Measurements from ENCODE around the gene VWA1.
A peak's percentile ranks its signal among the peaks of the same experiment; 100 is the strongest.
"Not testable (repeated sequence)": the region's sequence is repeated elsewhere in the genome, so short reads cannot be mapped to it uniquely, and the experiment has no call there.

The VWA1 gene

GRCh38 chr1:1455366-1455884 is 19.9 kb downstream of the VWA1 start:
- H3K4me3 ChIP-seq (ENCODE audit: low read depth, low read length) = no peak overlapping the region

DNA sequence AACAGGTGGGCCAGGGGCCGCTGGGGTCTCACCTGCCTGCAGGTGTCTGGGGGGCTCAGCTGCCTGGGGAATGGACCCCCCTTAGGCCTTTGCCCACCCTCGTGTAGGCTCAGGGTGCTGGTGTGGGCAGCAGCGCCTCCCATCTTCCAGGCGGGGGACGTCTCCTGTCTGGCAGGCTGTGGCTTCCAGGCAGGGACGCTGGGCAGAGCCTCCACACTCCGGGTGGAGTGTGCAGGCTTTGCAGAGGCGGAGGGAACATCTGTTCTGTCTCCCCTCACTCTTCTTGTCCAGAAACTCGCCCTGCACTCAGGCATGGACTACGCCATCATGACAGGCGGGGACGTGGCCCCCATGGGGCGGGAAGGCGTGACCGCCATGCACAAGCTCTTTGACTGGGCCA is 20.4 kb downstream of the VWA1 start:
- not testable (repeated sequence) for H3K4me3 ChIP-seq (ENCODE audit: low read depth, low read length)

- not testable (repeated sequence) for H3K4me3 ChIP-seq (ENCODE audit: low read depth, low read length)
These were observed 21.3 kb downstream of the VWA1 start for GRCh38 chr1:1456683-1457255.

GRCh38 chr1:1459156-1459555 is 23.7 kb downstream of the VWA1 start:
- H3K4me3 ChIP-seq (ENCODE audit: low read depth, low read length) = not testable (repeated sequence)

DNA sequence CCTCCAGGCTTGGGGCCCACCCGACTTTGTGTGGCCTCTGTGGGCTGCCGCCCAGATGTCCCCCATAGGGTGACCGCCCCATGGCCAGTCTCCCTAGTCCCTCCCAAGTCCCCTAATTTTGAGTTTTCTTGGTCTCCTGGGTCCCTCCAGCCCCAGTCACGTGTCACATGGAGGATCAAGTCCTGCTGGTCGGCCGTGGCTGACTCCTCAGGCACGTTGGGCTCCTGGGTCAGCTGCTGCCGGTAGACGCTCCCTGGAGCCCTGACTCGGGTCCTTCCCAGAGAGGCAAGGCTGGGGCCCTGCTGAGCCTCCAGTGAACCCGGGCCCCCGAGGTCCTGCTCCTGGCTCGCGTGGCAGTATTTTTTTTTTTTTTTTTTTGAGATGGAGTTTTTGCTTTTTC is 24.2 kb downstream of the VWA1 start:
- not testable (repeated sequence) for H3K4me3 ChIP-seq (ENCODE audit: low read depth, low read length)

DNA sequence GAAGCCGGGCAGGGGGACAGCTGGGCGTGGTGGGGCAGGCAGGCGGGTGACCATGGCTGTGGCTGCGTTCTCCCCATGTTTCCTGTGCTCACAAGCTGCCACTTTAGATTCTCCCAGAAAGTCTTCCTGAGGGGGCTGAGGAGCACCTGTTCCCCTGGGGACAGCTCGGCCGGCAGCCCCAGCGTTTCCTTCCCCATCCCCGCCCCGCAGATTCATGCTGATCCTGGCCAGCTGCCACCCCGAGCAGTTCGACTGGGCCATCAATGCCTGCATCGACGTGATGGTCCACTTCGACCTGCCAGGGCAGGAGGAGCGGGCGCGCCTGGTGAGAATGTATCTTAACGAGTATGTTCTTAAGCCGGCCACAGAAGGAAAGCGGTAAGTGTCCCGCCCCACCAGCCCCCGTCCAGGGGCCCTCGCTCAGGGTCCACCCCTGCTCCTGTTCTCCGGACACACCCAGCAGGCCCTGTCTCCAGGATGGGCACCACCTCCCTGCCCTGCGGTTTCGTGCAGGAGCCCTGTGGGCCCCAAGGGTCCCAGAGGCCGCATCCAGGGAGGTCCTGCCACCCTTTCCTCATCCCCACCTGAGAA is 25.1 kb downstream of the VWA1 start:
- no peak overlapping the region for H3K4me3 ChIP-seq (ENCODE audit: low read depth, low read length)

DNA sequence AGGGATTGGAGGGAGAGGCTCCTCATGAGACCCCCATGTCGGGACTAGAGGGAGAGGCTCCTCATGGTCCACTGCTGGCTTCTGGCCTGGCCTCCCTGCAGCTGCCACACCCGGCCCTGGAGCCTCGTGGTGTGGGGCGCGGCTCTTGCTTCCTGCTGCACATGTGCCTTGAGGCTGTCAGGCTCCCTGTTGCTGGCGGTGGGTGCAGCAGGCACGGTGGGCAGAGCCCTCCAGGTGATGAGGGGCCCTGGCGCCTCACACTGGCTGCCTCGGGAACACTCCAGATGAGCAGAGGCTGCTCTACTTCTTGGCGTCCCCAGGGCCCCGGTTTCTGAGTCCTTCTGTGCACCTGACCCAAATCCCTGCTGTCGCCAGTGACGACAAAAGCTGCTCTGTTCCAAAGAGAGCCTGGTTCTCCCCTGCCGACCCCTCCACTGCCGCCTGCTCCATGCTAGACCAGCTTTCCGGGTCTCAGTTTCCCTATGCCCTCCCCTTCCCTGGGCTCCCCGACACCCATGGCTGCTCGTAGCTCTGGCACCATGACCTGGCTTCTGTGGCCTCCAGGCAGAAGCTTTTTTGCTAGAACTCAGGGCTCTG is 26.3 kb downstream of the VWA1 start:
- H3K4me3 ChIP-seq (ENCODE audit: low read depth, low read length) = no peak overlapping the region

DNA sequence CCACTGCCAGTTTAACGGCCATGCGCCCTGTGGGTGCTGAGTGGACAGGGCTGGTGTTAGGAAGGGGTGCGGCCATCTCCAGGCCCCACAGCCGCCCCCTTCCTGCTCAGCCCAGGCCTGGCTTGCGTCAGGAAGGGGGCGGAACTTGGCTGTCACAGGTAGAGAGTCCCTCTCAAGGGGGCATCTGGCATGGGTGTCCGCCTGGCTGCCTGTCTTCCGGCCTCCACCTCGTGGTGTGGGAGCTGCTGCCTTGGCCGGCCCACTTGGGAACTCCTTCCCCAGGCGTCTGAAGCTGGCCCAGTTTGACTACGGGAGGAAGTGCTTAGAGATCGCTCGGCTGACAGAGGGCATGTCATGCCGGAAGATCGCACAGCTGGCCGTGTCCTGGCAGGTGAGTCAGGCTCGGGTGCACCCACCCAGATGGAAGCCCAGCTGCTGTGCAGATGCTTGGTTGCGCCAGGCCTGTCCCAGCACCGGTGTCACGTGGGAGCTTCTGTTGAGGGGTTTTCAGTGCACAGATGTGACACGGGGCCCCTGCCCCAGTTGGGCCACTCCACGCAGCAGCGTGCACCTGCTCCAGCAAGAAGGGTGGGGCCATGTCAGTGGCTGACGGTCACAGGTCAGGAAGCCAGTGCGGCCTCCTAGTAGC is 27.0 kb downstream of the VWA1 start:
- H3K4me3 ChIP-seq (ENCODE audit: low read depth, low read length) = no peak overlapping the region

DNA sequence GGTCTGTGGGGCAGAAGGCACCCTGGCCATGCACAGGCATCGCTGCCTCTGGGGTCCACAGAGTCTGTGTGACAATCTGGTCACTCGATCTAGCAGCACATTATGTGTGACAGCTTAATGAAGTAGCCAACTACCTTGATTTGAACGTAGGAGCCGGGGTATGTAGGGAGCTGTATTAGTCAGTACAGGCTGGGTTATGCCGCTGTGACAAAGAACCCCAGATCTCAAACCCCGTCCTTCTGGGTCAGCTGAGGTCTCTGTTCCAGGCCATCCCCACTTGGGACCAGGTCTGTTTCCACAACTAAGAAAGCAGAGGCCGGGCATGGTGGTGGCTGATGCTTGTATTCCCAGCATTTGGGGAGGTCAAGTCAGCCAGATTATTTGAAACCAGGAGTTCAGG is 27.8 kb downstream of the VWA1 start:
- H3K4me3 ChIP-seq (ENCODE audit: low read depth, low read length) = no peak overlapping the region

GRCh38 chr1:1468196-1468985 is 32.9 kb downstream of the VWA1 start:
- H3K4me3 ChIP-seq (ENCODE audit: low read depth, low read length) = not testable (repeated sequence)

GRCh38 chr1:1470626-1471388 is 35.3 kb downstream of the VWA1 start:
- peak overlapping the region; percentile 93 for H3K4me3 ChIP-seq (ENCODE audit: low read depth, low read length)

DNA sequence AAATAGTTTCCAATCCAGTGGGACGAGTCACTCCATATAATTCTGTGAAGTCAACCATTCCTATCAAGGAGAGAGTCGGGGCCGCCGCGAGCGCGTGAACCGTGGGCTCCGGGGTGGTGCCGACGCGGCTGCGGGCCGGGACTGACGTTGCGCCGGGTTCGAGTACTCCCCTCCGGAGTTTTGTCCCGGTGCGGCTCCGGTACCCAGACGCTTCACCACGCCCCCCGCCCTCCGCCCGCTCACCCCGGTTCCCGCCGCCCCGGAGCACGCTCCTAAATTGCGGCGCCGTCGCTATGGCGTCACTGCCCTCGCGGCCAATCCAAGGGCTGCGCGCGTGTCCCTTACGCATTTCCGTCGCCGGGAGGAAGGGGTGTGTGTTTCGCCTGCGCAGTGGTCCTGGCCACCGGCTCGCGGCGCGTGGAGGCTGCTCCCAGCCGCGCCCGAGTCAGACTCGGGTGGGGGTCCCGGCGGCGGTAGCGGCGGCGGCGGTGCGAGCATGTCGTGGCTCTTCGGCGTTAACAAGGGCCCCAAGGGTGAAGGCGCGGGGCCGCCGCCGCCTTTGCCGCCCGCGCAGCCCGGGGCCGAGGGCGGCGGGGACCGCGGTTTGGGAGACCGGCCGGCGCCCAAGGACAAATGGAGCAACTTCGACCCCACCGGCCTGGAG is 36.0 kb downstream of the VWA1 start, which contains the start of gene ATAD3B:
ATAD3B (plus strand) TSS at position 377 of the 664 bp plus-strand sequence; CDS start at position 497, 120 bp downstream.
- H3K4me3 ChIP-seq (ENCODE audit: low read depth, low read length) = peak within 1 kb of the TSS; percentile 93

DNA sequence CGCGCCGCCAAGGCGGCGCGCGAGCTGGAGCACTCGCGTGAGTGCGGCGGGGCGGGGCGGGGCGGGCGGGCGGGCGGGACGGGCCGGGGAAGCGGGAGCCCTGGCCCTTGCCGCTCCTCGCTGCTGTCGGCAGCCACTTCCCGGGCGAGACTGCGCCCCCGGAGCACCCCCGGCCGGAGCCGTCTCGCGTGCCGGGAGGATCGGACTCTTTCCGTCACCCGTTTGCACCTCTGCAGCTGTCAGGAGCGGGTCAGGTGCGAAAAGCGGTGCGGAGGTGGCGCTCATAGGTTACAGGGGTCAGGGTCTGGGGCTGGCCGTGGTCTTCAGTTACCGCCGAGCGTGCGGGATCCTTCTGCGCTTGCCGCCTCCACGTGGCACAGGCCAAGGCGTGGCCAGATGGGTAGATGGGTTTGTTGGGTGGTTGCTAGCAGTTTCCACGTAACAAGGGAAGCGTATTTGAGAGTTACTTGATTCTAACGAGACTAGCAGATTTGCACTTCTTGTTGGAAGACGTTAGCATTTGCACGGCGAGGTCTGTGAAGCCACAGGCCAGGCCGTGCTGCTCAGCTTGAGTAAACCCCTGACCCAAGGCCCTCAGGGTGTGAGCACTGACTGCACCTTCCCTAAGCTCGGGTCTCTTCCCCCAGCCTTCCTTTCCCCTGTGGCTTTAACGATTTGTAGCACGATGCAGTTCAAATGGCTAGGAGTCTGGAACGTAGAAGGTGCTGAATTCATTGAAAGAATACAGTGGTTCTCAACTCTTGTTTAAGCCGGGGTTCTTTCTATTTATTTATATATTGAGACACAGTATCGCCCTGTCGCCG is 36.8 kb downstream of the VWA1 start:
- peak overlapping the region; percentile 61 for H3K4me3 ChIP-seq (ENCODE audit: low read depth, low read length)

DNA sequence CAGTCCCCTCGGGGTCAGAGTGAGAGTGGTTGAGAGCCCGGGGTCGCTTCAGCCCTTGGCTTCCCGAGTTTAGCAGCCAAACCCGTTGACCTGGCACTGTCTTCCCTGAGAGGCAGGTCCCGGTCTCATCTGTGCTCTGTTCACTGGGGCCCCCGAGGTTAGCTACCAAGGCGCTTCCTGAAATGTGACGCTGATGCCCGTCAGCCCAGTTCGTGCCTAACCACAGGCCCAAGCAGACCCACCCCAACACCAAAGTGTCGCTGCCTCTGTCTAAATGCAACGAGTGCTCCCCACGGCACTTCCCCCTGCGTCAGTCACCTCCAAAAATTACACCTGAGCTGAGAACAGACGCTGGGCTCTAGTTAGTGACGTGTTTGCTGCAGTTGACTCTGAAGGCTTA is 40.5 kb downstream of the VWA1 start:
- not testable (repeated sequence) for H3K4me3 ChIP-seq (ENCODE audit: low read depth, low read length)

DNA sequence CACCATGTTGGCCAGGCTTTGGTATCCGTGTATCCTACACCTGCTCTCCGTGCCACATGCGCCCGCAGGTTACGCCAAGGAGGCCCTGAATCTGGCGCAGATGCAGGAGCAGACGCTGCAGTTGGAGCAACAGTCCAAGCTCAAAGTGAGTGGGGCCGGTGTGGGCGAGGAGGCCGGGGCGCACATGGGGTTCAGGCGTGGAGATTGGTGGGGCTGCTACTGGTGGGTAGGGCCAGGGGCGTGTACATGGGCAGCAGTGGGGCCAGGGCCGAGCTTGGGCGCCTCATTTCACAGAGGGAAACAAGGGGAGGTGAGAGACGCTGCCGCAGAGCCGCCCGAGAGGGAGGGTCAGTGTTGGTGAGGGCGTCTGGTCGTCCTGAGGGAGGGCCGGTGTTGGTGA is 41.7 kb downstream of the VWA1 start:
- H3K4me3 ChIP-seq (ENCODE audit: low read depth, low read length) = no peak overlapping the region

DNA sequence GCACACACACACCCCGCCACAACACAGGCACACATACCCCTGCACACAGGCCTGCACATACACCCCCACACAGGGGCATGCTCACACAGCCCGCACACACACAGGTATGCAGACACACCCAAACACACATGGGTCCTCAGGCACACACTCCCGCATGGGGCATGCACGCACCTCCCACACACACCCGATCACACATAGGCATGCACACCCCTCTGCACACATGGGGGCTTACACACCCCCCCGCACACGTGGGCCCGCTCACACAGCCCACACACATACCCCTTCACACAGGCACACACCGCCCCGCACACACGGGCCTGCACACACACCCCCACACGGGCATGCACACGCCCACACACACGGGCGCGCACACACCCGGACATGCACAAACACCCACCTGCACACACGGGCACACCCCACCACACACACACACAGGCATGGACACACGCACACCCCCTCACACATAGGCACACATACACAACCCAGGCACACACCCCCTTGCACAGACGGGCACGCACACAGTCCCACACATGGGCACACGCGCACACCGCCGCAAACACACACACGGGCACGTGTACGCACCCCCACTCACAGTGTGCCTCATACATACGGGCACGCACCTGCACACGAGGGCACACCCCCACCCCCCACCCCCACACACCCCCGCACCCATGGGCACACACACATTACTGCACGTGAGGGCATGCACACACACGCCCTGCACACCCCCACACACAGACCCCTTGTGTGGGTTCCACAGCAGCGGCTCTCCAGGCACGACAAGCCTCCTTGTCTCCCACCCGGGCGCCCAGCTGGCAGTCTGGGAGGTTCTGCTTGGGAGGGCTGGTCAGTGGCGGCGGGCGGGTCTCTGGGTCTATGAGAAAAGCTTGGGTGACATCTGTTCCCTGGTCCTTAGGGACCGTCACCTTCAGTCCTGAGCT is 44.3 kb downstream of the VWA1 start:
- no peak overlapping the region for H3K4me3 ChIP-seq (ENCODE audit: low read depth, low read length)

- not testable (repeated sequence) for H3K4me3 ChIP-seq (ENCODE audit: low read depth, low read length)
These were observed 45.0 kb downstream of the VWA1 start for GRCh38 chr1:1480488-1480867.

DNA sequence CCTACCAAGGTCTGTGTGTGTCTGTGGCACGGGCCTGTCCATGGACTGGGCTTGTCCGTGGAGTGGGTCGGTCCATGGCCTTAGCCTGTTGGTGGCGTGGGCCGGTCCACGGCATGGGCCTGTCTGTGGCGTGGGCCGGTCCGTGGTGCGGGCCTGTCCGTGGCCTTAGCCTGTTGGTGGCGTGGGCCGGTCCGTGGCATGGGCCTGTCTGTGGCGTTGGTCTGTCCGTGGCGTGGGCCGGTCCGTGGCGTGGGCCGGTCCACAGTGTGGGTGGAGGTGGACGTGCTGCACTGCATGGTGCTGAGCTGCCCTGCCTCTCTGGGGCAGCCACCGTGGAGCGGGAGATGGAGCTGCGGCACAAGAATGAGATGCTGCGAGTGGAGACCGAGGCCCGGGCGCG is 46.3 kb downstream of the VWA1 start:
- H3K4me3 ChIP-seq (ENCODE audit: low read depth, low read length) = not testable (repeated sequence)
